K562 (cell line): Measurements from ENCODE around the gene PTPRU. TPM values are rescaled to one million over a fixed set of nuclear protein-coding genes. Genes with fewer than 3 reads are reported as not detected.

Experiments used
- CSDE1 ChIP-seq, 2 experiments: fragments of 450-650 bp; IDR thresholded peaks; 2 replicates each; pipeline ENCODE4 v1.6.1; 2016; ENCODE audit warnings: mild to moderate bottlenecking in 1 of 2
- GATAD2A ChIP-seq: fragments of 450-650 bp; IDR thresholded peaks from 2 replicates; pipeline ENCODE4 v1.6.1; 2017
- NCOA4 ChIP-seq: fragments of 450-650 bp; IDR thresholded peaks from 2 replicates; pipeline ENCODE4 v1.6.1; 2018; ENCODE audit warnings: mild to moderate bottlenecking; ENCODE audit not compliant: partially characterized antibody
- NFIX ChIP-seq: fragments of 250-450 bp; sonication (Bioruptor Pico); IDR thresholded peaks from 2 replicates; pipeline ENCODE4 v1.4.0; 2020; ENCODE audit warnings: low read depth, mild to moderate bottlenecking, moderate library complexity
- RAD51 ChIP-seq: fragments of 450-650 bp; IDR thresholded peaks from 2 replicates; pipeline ENCODE4 v1.7.1; 2016; ENCODE audit warnings: low read depth, mild to moderate bottlenecking, borderline replicate concordance
- SIN3B ChIP-seq: fragments of 450-650 bp; IDR thresholded peaks from 2 replicates; pipeline ENCODE4 v1.6.1; 2017; ENCODE audit warnings: low read depth, mild to moderate bottlenecking, moderate library complexity
- SIX5 ChIP-seq, 2 experiments: IDR thresholded peaks; 2 replicates each; pipeline ENCODE4 v1.6.1; 2011; ENCODE audit warnings: low read length in 2 of 2, borderline replicate concordance in 1 of 2, low read depth in 1 of 2, mild to moderate bottlenecking in 1 of 2, moderate library complexity in 1 of 2; ENCODE audit not compliant: insufficient read depth in 1 of 2
- SRSF9 ChIP-seq: fragments of 200-400 bp; formaldehyde crosslinking; IDR thresholded peaks from 2 replicates; pipeline ENCODE4 v1.6.1; 2017; ENCODE audit warnings: low read depth, low read length, borderline replicate concordance
- ZNF24 ChIP-seq: fragments of 450-650 bp; IDR thresholded peaks from 2 replicates; pipeline ENCODE4 v1.6.1; 2016
- polyA plus RNA-seq, 8 experiments: library from polyadenylated mRNA; depleted of rRNA in 4 of 8; stranded (reverse) in 5 of 8; unstranded in 3 of 8; fragments of >200 nt; fragmentation: Nextera tagmentation in 2 of 8; fragmentation: Illumina TruSeq in 1 of 8; extraction: Ambion mirVana in 2 of 8; extraction: Trizol in 1 of 8; gene quantifications; 2 replicates each; pipeline versions ENCODE4 v1.2.1 to v1.2.3, GENCODE V29; 2011 to 2014; ENCODE audit warnings: inconsistent platforms in 1 of 8, missing spikeins in 1 of 8
- total RNA-seq, 7 experiments: library from RNA; depleted of rRNA in 6 of 7; stranded (reverse); fragments of >200 nt in 6 of 7; fragmentation: Illumina TruSeq in 2 of 7; extraction: Trizol in 2 of 7; gene quantifications; 2 replicates each; pipeline versions ENCODE4 v1.2.1 to v1.2.3, GENCODE V29; 2011 to 2021; ENCODE audit warnings: low replicate concordance in 1 of 7
- TF ChIP-seq, protein P1 (sequence below), 2 experiments: fragments of 450-650 bp; IDR thresholded peaks; 2 replicates each; pipeline ENCODE4 v1.6.1; 2016; ENCODE audit warnings: mild to moderate bottlenecking in 2 of 2, borderline replicate concordance in 1 of 2, low read depth in 1 of 2, moderate library complexity in 1 of 2
- TF ChIP-seq, protein P2 (sequence below): sonication (generic); formaldehyde crosslinking; IDR thresholded peaks from 2 replicates; pipeline ENCODE4 v1.8.0; 2022; ENCODE audit warnings: mild to moderate bottlenecking, missing genetic modification reagents
- TF ChIP-seq, protein P3 (sequence below): fragments of 450-650 bp; IDR thresholded peaks from 2 replicates; pipeline ENCODE4 v1.7.0; 2016; ENCODE audit warnings: borderline replicate concordance

The PTPRU gene
- total and polyA plus RNA-seq, 9 of the 15 experiments (the other 6 are each of a cell fraction or from before 2014, with no cell fraction given), result 0.01 to 2.9 (median 1.0) TPM

DNA sequence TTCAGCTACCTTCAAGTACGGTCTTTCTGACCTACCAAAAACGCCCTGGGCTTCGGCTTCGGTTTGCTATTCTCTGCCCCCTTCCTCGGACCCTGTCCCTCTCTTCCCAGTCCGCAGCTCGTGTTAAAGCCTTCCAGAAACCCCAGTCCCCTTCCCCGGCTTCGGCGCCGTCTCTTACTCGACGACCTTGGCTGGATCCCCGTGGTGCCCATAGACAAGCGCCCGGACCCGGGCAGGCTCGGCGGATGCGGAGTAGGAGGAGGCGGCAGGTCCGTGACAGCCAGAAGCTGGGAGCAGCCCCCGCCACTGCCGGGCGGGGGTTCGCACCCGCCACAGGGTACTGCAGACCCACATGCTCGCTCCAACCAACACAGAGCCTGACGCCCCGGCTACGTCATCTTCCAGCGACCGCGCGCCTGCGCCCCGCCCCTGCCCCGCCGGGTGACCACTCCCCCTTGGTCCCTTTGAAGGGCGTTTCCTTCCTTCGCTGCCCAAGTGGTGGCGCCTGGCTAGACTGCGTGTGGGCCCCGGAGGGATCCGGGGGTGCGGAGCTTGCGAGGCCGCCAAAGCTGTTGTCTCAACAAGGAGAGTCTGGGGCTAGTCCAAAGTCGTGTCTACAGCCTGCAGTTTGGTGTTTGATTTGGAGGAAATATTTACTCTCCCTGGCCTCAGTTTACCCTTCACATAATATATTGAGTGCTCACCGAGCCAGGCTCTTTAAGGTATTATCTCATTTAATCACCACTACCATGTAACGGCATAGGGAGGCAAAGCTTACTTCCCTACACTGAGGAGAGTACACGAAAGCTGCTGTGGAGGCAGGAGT is 5.6 kb upstream of the PTPRU start, which contains the start of gene MECR (continued):
- TF ChIP-seq, protein P1, sequence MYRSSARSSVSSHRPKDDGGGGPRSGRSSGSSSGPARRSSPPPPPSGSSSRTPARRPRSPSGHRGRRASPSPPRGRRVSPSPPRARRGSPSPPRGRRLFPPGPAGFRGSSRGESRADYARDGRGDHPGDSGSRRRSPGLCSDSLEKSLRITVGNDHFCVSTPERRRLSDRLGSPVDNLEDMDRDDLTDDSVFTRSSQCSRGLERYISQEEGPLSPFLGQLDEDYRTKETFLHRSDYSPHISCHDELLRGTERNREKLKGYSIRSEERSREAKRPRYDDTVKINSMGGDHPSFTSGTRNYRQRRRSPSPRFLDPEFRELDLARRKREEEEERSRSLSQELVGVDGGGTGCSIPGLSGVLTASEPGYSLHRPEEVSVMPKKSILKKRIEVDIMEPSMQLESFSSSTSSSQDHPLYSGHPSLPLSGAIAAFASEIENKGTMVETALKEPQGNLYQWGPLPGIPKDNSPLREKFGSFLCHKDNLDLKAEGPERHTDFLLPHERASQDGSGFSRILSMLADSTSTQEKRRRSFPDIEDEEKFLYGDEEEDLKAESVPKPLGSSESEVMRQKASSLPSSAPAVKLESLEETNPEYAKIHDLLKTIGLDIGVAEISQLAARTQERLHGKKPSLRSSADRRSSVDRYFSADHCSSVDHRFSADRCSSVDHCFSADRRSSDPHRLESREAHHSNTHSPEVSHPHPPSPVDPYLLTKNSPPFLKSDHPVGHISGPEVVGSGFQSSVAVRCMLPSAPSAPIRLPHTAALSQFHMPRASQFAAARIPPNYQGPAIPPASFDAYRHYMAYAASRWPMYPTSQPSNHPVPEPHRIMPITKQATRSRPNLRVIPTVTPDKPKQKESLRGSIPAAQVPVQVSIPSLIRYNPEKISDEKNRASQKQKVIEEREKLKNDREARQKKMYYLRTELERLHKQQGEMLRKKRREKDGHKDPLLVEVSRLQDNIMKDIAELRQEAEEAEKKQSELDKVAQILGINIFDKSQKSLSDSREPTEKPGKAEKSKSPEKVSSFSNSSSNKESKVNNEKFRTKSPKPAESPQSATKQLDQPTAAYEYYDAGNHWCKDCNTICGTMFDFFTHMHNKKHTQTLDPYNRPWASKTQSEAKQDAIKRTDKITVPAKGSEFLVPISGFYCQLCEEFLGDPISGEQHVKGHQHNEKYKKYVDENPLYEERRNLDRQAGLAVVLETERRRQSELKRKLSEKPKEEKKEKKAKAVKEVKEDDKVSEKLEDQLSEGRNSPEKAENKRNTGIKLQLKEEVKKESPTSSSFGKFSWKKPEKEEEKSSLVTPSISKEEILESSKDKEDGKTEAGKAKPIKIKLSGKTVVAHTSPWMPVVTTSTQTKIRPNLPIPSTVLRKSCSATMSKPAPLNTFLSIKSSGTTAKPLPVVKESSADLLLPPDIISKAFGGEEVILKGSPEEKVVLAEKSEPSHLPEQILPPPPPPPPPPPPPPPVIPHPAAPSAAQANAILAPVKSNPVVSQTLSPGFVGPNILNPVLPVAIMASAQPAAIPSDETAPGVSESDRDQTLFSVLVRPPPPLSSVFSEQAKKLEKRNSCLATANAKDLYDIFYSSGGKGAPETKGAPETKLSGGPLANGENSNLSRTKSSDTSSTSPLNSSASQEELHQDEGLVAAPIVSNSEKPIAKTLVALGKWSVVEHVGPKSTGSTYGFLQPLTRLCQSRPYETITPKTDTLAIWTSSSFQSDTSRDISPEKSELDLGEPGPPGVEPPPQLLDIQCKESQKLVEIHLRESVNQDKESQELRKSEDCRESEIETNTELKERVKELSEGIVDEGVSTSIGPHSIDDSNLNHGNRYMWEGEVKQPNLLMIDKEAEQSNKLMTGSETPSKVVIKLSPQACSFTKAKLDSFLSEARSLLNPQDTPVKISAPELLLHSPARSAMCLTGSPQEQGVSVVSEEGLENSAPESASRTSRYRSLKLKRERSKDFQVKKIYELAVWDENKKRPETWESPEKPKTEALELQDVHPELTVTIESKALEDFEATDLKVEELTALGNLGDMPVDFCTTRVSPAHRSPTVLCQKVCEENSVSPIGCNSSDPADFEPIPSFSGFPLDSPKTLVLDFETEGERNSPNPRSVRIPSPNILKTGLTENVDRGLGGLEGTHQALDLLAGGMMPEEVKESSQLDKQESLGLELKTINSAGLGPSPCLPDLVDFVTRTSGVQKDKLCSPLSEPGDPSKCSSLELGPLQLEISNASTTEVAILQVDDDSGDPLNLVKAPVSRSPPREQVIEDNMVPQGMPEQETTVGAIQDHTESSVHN (IDR thresholded peaks at IDR 0.05; ENCODE audit: borderline replicate concordance in 1 of 2, low read depth in 1 of 2), result no peak
- TF ChIP-seq NCOA4 (no peak), SIN3B (peak; percentile 92), NFIX (CRISPR knock-in tag) (no peak), ZNF24 (peak; percentile 5; the same call in 1 of the 2 replicates), SIX5 (IDR thresholded peaks at IDR 0.05; ENCODE audit: borderline replicate concordance in 1 of 2, insufficient read depth in 1 of 2, low read depth in 1 of 2, low read length in 2 of 2) (no peak), SRSF9 (no peak), GATAD2A (peak; percentile 33), CSDE1 (IDR thresholded peaks at IDR 0.05) (peak in 1 of 2 experiments; percentile 69; a peak in 2 of 4 replicates), RAD51 (no peak)
- TF ChIP-seq, protein P2, sequence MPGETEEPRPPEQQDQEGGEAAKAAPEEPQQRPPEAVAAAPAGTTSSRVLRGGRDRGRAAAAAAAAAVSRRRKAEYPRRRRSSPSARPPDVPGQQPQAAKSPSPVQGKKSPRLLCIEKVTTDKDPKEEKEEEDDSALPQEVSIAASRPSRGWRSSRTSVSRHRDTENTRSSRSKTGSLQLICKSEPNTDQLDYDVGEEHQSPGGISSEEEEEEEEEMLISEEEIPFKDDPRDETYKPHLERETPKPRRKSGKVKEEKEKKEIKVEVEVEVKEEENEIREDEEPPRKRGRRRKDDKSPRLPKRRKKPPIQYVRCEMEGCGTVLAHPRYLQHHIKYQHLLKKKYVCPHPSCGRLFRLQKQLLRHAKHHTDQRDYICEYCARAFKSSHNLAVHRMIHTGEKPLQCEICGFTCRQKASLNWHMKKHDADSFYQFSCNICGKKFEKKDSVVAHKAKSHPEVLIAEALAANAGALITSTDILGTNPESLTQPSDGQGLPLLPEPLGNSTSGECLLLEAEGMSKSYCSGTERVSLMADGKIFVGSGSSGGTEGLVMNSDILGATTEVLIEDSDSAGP (CRISPR knock-in tag), result no peak
- TF ChIP-seq, protein P3, sequence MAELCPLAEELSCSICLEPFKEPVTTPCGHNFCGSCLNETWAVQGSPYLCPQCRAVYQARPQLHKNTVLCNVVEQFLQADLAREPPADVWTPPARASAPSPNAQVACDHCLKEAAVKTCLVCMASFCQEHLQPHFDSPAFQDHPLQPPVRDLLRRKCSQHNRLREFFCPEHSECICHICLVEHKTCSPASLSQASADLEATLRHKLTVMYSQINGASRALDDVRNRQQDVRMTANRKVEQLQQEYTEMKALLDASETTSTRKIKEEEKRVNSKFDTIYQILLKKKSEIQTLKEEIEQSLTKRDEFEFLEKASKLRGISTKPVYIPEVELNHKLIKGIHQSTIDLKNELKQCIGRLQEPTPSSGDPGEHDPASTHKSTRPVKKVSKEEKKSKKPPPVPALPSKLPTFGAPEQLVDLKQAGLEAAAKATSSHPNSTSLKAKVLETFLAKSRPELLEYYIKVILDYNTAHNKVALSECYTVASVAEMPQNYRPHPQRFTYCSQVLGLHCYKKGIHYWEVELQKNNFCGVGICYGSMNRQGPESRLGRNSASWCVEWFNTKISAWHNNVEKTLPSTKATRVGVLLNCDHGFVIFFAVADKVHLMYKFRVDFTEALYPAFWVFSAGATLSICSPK, result no peak
